ENCODE data around the gene MAEL.

MAEL gene

GRCh38 chr1:167066333-167067122, 77.4 kb downstream of the MAEL start:
- Histone ChIP-seq H3K36me3 (replicated peaks; ENCODE audit: low read depth, low read length) (no peaks in the 10 kb centered on the region), H3K27me3 (ENCODE audit: low read depth, low read length) (peaks cover 26% of the 10 kb centered on the region), H2AFZ (ENCODE audit: low read depth, low read length) (peak overlapping the region; percentile 71), H3K4me2 (ENCODE audit: low read length) (peak overlapping the region; percentile 95), H3K27ac (ENCODE audit: low read length) (no peak overlapping the region), H3K4me1 (ENCODE audit: low read length) (peaks cover 4% of the 10 kb centered on the region), H3K4me3 (ENCODE audit: low read length) (peak overlapping the region; percentile 72), H3K9ac (ENCODE audit: low read length) (peak overlapping the region; percentile 53), H3K9me3 (ENCODE audit: insufficient read depth, low read length) (no peaks in the 10 kb centered on the region), H4K20me1 (ENCODE audit: insufficient read depth, low read length) (no peaks in the 10 kb centered on the region), H3K79me2 (ENCODE audit: low read length) (no peaks in the 10 kb centered on the region)
- TF ChIP-seq EZH2phosphoT487 (IDR thresholded peaks at IDR 0.05; ENCODE audit: low read depth) = no peak
- TF ChIP-seq, protein P1, sequence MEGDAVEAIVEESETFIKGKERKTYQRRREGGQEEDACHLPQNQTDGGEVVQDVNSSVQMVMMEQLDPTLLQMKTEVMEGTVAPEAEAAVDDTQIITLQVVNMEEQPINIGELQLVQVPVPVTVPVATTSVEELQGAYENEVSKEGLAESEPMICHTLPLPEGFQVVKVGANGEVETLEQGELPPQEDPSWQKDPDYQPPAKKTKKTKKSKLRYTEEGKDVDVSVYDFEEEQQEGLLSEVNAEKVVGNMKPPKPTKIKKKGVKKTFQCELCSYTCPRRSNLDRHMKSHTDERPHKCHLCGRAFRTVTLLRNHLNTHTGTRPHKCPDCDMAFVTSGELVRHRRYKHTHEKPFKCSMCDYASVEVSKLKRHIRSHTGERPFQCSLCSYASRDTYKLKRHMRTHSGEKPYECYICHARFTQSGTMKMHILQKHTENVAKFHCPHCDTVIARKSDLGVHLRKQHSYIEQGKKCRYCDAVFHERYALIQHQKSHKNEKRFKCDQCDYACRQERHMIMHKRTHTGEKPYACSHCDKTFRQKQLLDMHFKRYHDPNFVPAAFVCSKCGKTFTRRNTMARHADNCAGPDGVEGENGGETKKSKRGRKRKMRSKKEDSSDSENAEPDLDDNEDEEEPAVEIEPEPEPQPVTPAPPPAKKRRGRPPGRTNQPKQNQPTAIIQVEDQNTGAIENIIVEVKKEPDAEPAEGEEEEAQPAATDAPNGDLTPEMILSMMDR (IDR thresholded peaks at IDR 0.05; ENCODE audit: low read depth, low read length) = peak; percentile 98

DNA sequence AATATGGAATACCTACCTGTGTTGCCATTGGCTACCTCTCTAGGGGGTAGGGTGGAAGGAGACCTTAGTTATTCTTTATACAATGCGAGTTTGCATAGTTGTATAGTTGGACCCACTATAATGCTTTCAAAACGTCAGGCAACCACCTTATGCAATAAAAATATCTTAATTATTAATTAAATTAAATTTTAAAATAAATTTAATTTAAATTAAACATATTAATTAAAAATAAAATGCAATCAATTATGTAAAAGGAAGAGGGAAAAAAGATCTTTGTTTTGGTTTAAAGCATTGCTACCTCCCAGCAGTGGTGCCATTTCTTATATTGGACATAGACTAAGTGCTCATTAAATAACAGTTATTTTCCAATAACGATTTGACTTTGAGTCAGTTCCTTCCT, 78.8 kb downstream of the MAEL start:
- H3K27ac ChIP-seq (ENCODE audit: low read length) = no peak overlapping the region
- H3K9me3 ChIP-seq (ENCODE audit: insufficient read depth, low read length) = no peaks in the 10 kb centered on the region
- no peak overlapping the region for H3K9ac ChIP-seq (ENCODE audit: low read length)
- no peak overlapping the region for H2AFZ ChIP-seq (ENCODE audit: low read depth, low read length)
- no peaks in the 10 kb centered on the region for H3K79me2 ChIP-seq (ENCODE audit: low read length)
- H3K4me2 ChIP-seq (ENCODE audit: low read length) = no peak overlapping the region
- no peaks in the 10 kb centered on the region for H4K20me1 ChIP-seq (ENCODE audit: insufficient read depth, low read length)
- H3K4me3 ChIP-seq (ENCODE audit: low read length) = no peak overlapping the region
- peaks cover 4% of the 10 kb centered on the region for H3K4me1 ChIP-seq (ENCODE audit: low read length)
- TF ChIP-seq EZH2phosphoT487 (IDR thresholded peaks at IDR 0.05; ENCODE audit: low read depth) = no peak
- TF ChIP-seq, protein P1 (IDR thresholded peaks at IDR 0.05; ENCODE audit: low read depth, low read length) = no peak
- H3K27me3 ChIP-seq (ENCODE audit: low read depth, low read length) = peaks cover 31% of the 10 kb centered on the region
- no peaks in the 10 kb centered on the region for H3K36me3 ChIP-seq (replicated peaks; ENCODE audit: low read depth, low read length)

- Histone ChIP-seq H2AFZ (ENCODE audit: low read depth, low read length) (no peak overlapping the region), H3K36me3 (replicated peaks; ENCODE audit: low read depth, low read length) (no peaks in the 10 kb centered on the region), H3K27ac (ENCODE audit: low read length) (no peak overlapping the region), H4K20me1 (ENCODE audit: insufficient read depth, low read length) (no peaks in the 10 kb centered on the region), H3K4me2 (ENCODE audit: low read length) (no peak overlapping the region), H3K9me3 (ENCODE audit: insufficient read depth, low read length) (no peaks in the 10 kb centered on the region), H3K4me3 (ENCODE audit: low read length) (no peak overlapping the region), H3K4me1 (ENCODE audit: low read length) (peaks cover 4% of the 10 kb centered on the region), H3K9ac (ENCODE audit: low read length) (no peak overlapping the region), H3K79me2 (ENCODE audit: low read length) (no peaks in the 10 kb centered on the region), H3K27me3 (ENCODE audit: low read depth, low read length) (peaks cover 37% of the 10 kb centered on the region)
- TF ChIP-seq, protein P1 (IDR thresholded peaks at IDR 0.05; ENCODE audit: low read depth, low read length) = no peak
- no peak for TF ChIP-seq EZH2phosphoT487 (IDR thresholded peaks at IDR 0.05; ENCODE audit: low read depth)
Measured at GRCh38 chr1:167068761-167069160, 79.7 kb downstream of the MAEL start.

DNA sequence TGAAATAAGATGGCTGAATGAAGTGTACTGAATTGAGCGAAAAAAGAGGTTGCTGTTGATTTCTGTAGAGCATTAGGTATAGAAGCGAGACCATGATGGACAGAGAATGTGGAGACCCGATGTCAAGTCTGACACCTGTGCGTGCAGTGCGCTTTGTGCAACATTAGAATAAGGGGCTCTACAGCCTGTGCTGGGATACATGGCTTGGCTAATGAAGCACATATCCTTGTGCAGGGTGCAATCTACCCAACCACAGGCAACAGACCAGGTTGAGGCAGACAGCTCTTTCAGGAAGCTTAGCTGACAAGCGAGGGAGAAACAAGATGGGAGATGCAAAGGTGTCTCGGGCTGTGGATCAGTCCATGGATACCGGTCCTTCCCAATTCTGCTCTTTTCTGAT, 82.2 kb downstream of the MAEL start:
- H3K36me3 ChIP-seq (replicated peaks; ENCODE audit: low read depth, low read length) = no peaks in the 10 kb centered on the region
- TF ChIP-seq, protein P1 (IDR thresholded peaks at IDR 0.05; ENCODE audit: low read depth, low read length) = no peak
- TF ChIP-seq EZH2phosphoT487 (IDR thresholded peaks at IDR 0.05; ENCODE audit: low read depth) = no peak
- no peak overlapping the region for H3K27ac ChIP-seq (ENCODE audit: low read length)
- H3K4me1 ChIP-seq (ENCODE audit: low read length) = peaks cover 2% of the 10 kb centered on the region
- no peaks in the 10 kb centered on the region for H3K79me2 ChIP-seq (ENCODE audit: low read length)
- H3K4me3 ChIP-seq (ENCODE audit: low read length) = no peak overlapping the region
- H3K9me3 ChIP-seq (ENCODE audit: insufficient read depth, low read length) = no peaks in the 10 kb centered on the region
- H2AFZ ChIP-seq (ENCODE audit: low read depth, low read length) = no peak overlapping the region
- no peaks in the 10 kb centered on the region for H4K20me1 ChIP-seq (ENCODE audit: insufficient read depth, low read length)
- H3K4me2 ChIP-seq (ENCODE audit: low read length) = no peak overlapping the region
- no peak overlapping the region for H3K9ac ChIP-seq (ENCODE audit: low read length)
- peaks cover 50% of the 10 kb centered on the region for H3K27me3 ChIP-seq (ENCODE audit: low read depth, low read length)

All from OCI-LY3 (cell line).